Endothelial cell of hepatic sinusoid (primary cell): ENCODE measurements around the gene SH2B2.
"Not testable (repeated sequence)": the region's sequence is repeated elsewhere in the genome, so short reads cannot be mapped to it uniquely, and the experiment has no call there.

Experiments
- in situ Hi-C: cut with HindIII; loops from 2 replicates; pipeline ENCODE4 v1.10.0; 2017; ENCODE audit warnings: low sequenced_read_pairs

Gene SH2B2

GRCh38 chr7:102284891-102285539 lies 1.7 kb upstream of the SH2B2 start:
- in situ Hi-C loops = loop anchor here (5.0 kb wide), 2 partner anchors 37 to 112 kb away; partner anchors contain the start of gene PRKRIP1

DNA sequence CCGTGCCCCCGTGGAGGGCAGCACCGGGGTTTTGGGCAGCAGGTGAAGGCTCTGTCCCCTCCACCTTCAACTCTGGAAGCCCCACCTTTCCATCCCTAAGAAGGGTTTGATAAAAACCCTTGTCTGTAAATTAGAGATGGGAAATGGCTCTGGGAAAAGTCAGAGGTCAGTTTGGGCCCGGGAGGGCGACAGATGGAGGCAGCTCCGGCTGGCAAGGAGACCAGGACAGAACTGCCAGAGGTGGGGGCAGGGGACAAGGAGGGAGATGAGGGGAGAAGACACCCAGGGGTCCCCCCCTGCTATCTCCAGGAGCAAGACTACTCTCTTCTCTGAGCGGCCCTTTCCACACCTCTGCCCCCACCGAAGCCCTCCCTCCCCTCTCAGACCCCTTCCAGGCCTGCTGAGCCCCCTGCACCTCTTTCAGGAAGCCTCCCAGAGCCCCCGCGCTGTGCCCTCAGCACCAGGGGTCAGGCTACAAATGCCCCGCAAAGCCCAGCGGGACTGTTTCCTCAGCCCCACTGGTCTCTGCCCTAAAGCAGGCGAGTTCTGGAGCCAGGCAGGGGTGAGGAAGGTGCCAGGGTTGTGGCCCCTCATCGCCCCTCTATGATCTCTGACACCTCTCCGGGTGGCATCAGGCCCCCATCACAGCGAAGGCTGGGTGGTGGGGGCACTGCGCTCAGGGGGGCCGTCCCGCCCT lies 980 bp upstream of the SH2B2 start:
- in situ Hi-C loops = loop anchor here (5.0 kb wide), 2 partner anchors 37 to 112 kb away; partner anchors contain the start of gene PRKRIP1

GRCh38 chr7:102287111-102287980 lies 678 bp downstream of the SH2B2 start:
- in situ Hi-C loops = loop anchor here (5.0 kb wide), 2 partner anchors 35 to 110 kb away; partner anchors contain the start of gene PRKRIP1

DNA sequence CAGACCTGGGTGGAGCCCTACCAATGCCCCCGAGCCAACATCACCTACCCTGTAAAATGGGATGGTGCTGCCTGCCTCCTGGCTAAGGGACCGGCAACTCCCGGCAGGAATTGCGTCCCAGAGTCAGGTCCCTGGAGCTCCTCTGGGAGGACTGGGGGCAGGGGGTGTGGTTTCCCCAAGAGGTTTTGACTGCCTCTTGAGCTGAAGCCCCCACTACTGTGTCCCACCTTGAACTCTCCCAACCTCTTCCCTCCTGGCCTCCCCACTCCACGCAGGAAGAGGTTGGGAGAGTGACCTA lies 1.3 kb downstream of the SH2B2 start:
- in situ Hi-C loops = loop anchor here (5.0 kb wide), 2 partner anchors 34 to 109 kb away; partner anchors contain the start of gene PRKRIP1

GRCh38 chr7:102288285-102288930 lies 1.7 kb downstream of the SH2B2 start:
- in situ Hi-C loops = loop anchor here (5.0 kb wide), 2 partner anchors 34 to 109 kb away; partner anchors contain the start of gene PRKRIP1

GRCh38 chr7:102289057-102289456 lies 2.4 kb downstream of the SH2B2 start:
- in situ Hi-C loops = loop anchor here (5.0 kb wide), 2 partner anchors 33 to 108 kb away; partner anchors contain the start of gene PRKRIP1

- in situ Hi-C loops = no loop called here
These were observed 4.6 kb downstream of the SH2B2 start for GRCh38 chr7:102291056-102291915.

GRCh38 chr7:102291916-102292267 lies 5.2 kb downstream of the SH2B2 start:
- in situ Hi-C loops = no loop called here

DNA sequence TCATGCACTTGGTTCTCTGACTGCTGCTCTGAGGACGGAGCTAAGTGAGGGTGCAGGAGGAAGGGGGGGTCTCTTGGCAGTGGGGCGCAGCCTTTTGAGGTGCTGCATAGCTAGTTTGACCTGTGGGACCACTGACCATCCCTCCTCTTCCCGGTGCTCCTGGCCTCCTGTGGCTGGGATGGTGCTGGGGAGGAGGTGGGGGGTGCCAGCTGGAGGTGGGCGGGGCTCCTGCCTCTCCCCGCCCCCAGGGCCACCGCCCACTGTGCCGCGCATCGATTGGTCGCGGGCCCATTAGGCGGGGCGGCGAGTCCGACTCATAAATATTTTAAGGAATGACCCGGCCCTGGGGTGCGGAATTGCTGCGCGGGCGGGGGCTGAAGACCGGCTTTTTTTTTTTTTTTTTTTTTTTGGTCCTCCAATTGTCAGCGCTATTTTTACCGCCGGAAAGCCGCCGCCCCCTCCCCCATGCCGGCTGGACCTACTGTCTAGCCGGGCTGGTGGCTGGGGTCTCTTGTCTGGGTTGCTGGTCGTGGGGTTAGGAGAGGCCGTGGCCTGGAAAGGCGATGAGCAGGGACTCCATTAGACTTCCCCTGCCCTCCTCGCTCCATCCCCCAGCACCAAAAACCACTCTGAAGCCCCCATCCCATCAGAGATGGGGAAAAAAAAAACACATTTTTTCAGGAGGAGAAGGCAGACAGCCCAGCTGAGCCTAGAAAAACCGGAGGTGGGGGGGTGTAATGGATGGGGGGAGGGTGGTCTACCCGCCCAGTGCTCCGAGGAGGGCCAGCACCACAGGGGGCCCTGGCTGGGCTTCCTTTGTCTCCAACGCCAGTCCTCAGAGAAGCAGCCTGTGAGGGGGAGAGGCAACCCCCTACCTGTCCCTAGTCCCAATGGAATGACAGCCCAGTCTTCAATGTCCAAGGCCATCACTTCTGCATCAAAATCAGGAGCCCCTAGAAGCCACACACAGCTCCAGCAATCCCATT lies 6.4 kb downstream of the SH2B2 start:
- in situ Hi-C loops = no loop called here

GRCh38 chr7:102294589-102294988 lies 7.9 kb downstream of the SH2B2 start:
- in situ Hi-C loops = no loop called here

DNA sequence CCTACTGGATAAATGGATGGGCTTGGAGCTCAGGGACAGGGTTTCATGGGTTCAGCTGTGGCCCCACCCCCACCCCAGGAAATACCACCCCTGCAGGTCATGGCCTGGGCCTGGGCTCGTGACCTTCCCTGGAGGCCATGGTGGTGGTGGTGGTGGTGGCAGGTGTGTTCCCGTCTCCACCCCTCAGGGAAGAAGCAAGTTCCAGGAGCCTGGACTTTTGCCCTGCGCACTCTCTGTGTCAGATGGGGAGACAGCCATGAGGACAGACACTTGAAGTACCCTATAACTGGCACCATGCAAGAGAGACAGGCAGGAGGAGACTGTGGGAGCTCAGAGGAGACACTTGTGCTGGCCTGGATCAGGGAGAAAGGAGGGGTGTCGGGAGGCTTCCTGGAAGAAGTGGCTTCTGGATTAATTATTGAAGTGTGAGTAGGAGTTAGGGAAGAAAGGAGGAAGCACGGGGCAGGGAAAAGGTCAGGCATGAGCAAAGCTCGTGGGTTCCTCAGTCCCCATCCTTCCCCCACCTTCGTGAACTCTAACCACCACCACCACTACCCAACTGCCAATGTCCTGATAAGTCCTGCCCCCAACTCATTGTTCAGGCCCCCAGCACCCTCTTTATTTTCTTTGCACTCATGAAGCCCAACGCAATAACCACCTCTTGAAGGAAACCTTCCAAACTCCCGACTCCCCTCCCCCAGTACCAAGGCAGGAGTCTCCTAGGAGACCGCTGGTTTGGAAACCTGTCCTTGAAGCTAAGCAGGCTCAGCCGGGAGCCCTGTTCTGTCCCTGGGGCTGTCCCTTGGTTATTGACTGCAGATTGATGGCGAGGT lies 8.9 kb downstream of the SH2B2 start:
- in situ Hi-C loops = no loop called here

DNA sequence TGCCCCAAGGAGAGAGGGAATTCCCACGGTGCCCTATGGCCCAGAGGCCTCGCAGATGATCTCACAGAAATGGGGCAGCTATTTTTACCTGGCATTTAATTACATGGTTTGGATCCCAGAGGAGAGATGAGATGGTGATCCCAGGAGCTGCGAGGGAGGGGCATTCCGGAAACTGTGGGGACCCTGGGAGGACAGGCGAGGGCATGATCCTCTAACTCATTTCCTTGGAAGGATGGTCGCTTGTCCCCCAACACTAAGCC lies 9.4 kb downstream of the SH2B2 start:
- in situ Hi-C loops = no loop called here

DNA sequence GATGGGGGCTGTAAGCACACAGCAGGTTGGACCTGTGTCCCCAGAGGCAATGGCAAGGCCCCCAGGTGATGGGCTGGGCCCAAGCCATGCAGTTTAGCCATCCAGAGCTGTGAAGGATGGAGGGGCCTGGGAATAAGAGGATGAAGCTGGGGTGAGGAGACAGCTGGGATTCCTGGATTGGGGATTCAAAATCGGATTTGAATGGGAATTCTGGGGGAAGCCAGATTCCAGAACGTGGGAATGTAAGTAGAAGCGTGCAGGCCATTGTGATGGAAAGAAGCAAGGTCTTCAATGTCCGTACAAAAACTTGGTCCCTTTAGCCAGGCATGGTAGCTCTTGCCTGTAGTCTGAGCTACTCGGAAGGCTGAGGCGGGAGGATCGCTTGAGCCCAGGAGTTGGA lies 9.8 kb downstream of the SH2B2 start:
- in situ Hi-C loops = no loop called here

DNA sequence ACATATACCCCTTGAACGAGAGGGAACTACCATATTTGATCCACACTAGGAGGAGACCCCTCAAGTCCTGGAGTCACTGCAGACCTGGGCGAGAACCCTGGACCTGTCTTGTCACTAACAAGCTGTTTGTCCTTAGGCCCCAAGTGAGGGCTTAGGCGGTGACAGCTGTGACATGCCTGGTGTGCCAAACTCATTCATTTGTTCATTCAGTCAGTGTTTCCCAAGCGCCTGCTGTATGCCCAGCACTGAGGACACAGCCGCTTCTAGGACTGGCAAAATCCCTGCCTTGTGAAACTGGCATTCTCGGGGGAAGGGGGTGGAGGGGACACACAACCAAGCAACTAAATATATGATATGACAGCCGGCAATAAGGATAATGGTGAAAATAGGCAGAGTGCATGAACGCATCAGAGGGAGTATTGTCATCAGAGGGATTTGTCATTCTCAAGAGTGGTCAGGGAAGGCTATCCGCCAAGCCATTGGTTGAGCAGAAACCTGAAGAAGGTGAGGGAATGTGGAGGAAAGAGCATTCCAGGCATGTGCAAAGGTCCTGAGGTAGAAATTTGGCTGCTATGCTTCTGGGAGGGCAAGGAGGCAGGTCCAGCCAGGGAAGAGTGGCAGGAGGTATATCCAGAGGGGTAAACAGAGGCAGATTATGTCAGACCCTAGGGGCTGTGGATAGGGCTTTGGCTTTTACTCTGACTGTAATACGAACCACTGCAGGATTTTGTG lies 11.0 kb downstream of the SH2B2 start:
- in situ Hi-C loops = no loop called here

DNA sequence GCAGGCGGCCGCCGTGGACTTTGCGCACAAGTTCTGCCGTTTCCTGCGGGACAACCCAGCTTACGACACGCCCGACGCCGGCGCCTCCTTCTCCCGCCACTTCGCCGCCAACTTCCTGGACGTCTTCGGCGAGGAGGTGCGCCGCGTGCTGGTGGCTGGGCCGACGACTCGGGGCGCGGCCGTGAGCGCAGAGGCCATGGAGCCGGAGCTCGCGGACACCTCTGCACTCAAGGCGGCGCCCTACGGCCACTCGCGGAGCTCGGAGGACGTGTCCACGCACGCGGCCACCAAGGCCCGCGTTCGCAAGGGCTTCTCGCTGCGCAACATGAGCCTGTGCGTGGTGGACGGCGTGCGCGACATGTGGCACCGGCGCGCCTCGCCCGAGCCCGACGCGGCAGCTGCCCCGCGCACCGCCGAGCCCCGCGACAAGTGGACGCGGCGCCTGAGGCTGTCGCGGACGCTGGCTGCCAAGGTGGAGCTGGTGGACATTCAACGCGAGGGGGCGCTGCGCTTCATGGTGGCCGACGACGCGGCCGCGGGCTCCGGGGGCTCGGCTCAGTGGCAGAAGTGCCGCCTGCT lies 14.1 kb downstream of the SH2B2 start:
- in situ Hi-C loops = no loop called here

GRCh38 chr7:102301367-102301766 lies 14.7 kb downstream of the SH2B2 start:
- in situ Hi-C loops = not testable (repeated sequence)

DNA sequence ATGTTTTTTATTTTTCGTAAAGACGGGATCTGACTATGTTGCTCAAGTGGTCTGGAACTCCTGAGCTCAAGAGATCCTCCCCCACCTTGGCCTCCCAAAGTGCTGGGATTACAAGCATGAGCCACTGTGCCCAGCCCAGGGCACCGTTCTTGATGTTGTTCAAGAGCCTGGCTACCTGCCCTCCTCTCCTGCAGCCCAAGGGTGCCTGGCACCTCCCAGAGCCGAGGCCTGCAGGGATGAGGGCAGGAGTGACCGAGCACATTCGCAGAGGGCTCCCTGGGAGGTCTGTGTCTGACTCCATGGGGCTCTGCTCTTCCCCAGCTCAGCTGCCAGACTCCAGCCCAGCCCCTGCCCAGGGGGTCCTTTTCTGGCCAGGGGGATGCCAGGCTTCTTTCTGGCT lies 15.4 kb downstream of the SH2B2 start:
- in situ Hi-C loops = no loop called here
